A549 (cell line): ENCODE data around the gene PARD6A. TPM values are rescaled to one million over a fixed set of nuclear protein-coding genes. Genes with fewer than 3 reads are reported as not detected.

Source experiments
- ATAC-seq, 2 experiments: fragments of 200-7000 bp in 1 of 2; fragments of >200 bp in 1 of 2; cut with Nextera tagmentation in 1 of 2; cut with Tn5 transposase in 1 of 2; 3 replicates each; pipeline versions ENCODE4 v1.8.0 to v1.9.1; 2018 to 2020; ENCODE audit warnings: mild to moderate bottlenecking in 1 of 2, moderate library complexity in 1 of 2
- CTCF ChIA-PET: fragments of 300-600 bp; sonication (Branson Sonifier 250); formaldehyde crosslinking; extraction: SDS; loops from one replicate; lab custom pipeline; 2021; ENCODE audit warnings: antibody characterized with exemption, inconsistent platforms; lab: Yijun Ruan, JAX
- POLR2A ChIA-PET: fragments of 350-600 bp; formaldehyde crosslinking; extraction: SDS; loops from one replicate; lab custom pipeline; 2021; ENCODE audit warnings: antibody characterized with exemption, inconsistent platforms; lab: Yijun Ruan, JAX
- DNase-seq, 2 experiments: peaks; one replicate each; pipeline versions ENCODE4 v3.0.0 to v3.0.0-alpha.2; 2011 to 2016; ENCODE audit warnings: low read depth in 1 of 2, low spot score in 1 of 2
- FAIRE-seq: peaks from 2 replicates; lab custom pipeline; 2011; peaks lifted over from hg19 to GRCh38; lab: Jason Lieb, UNC
- H3K27ac ChIP-seq, 2 experiments: fragments of >200 bp; sonication (Bioruptor Twin); formaldehyde crosslinking; 3 replicates each; pipeline ENCODE4 v1.5.1; 2016 to 2017
- H3K4me1 ChIP-seq: fragments of >200 bp; sonication (Bioruptor Twin); formaldehyde crosslinking; 3 replicates; pipeline ENCODE4 v1.6.1; 2016
- H3K4me2 ChIP-seq: fragments of >200 bp; sonication (Bioruptor Twin); formaldehyde crosslinking; 3 replicates; pipeline ENCODE4 v1.6.1; 2016
- H3K4me3 ChIP-seq: fragments of >200 bp; sonication (Bioruptor Twin); formaldehyde crosslinking; 3 replicates; pipeline ENCODE4 v1.5.1; 2016
- H3K9me3 ChIP-seq: fragments of >200 bp; sonication (Bioruptor Twin); formaldehyde crosslinking; 3 replicates; pipeline ENCODE4 v1.6.1; 2016
- CHD2 ChIP-seq: fragments of 150-350 bp; IDR thresholded peaks from 2 replicates; pipeline ENCODE4 v1.6.1; 2014; ENCODE audit warnings: low read length; ENCODE audit not compliant: partially characterized antibody
- E2F6 ChIP-seq: IDR thresholded peaks from 2 replicates; pipeline ENCODE4 v1.6.1; 2012; ENCODE audit warnings: low read depth, borderline replicate concordance
- GATA3 ChIP-seq: IDR thresholded peaks from 2 replicates; pipeline ENCODE4 v1.6.1; 2012; ENCODE audit warnings: borderline replicate concordance
- HMGXB4 ChIP-seq: fragments of 250-450 bp; sonication (Bioruptor Pico); IDR thresholded peaks from 2 replicates; pipeline ENCODE4 v1.5.0; 2021; ENCODE audit warnings: mild to moderate bottlenecking, moderate library complexity, borderline replicate concordance
- HOXA7 ChIP-seq: fragments of 250-450 bp; sonication (Bioruptor Pico); IDR thresholded peaks from 2 replicates; pipeline ENCODE4 v1.5.0; 2020; ENCODE audit warnings: mild to moderate bottlenecking, moderate library complexity
- JUN ChIP-seq, 2 experiments: fragments of >200 bp; sonication (Bioruptor Twin); formaldehyde crosslinking; IDR thresholded peaks; 2 replicates in 1 of 2; 3 replicates in 1 of 2; pipeline ENCODE4 v1.6.1; 2016 to 2017
- JUNB ChIP-seq: fragments of >200 bp; sonication (Bioruptor Twin); formaldehyde crosslinking; IDR thresholded peaks from 2 replicates; pipeline ENCODE4 v1.6.1; 2016
- KDM1A ChIP-seq: fragments of 200-600 bp; sonication (generic); IDR thresholded peaks from 2 replicates; pipeline ENCODE4 v1.6.1; 2016; ENCODE audit warnings: low read depth, mild to moderate bottlenecking
- KDM5A ChIP-seq: fragments of 200-600 bp; sonication (generic); IDR thresholded peaks from 2 replicates; pipeline ENCODE4 v1.6.1; 2016; ENCODE audit warnings: antibody characterized with exemption, mild to moderate bottlenecking
- MAX ChIP-seq: IDR thresholded peaks from 2 replicates; pipeline ENCODE4 v1.6.1; 2012
- MYC ChIP-seq: IDR thresholded peaks from 2 replicates; pipeline ENCODE4 v1.6.1; 2012; ENCODE audit warnings: mild to moderate bottlenecking, inconsistent platforms, low read length, improper control_type of control experiment, borderline replicate concordance
- NR3C1 ChIP-seq: fragments of >200 bp; sonication (Bioruptor Twin); formaldehyde crosslinking; IDR thresholded peaks from 3 replicates; pipeline ENCODE4 v1.6.1; 2017
- RARB ChIP-seq: fragments of 250-450 bp; sonication (Bioruptor Pico); IDR thresholded peaks from 2 replicates; pipeline ENCODE4 v1.8.0; 2021; ENCODE audit warnings: mild to moderate bottlenecking, moderate library complexity
- RCOR1 ChIP-seq: fragments of 150-350 bp; IDR thresholded peaks from 2 replicates; pipeline ENCODE4 v1.6.1; 2014; ENCODE audit warnings: antibody characterized with exemption, low read length, low read depth
- RFX5 ChIP-seq: fragments of 450-650 bp; IDR thresholded peaks from 2 replicates; pipeline ENCODE4 v1.7.1; 2014; ENCODE audit warnings: antibody characterized with exemption, mild to moderate bottlenecking, moderate library complexity
- SMC3 ChIP-seq: fragments of >200 bp; sonication (Bioruptor Twin); formaldehyde crosslinking; IDR thresholded peaks from 3 replicates; pipeline ENCODE4 v1.6.1; 2018; ENCODE audit warnings: inconsistent platforms
- SREBF2 ChIP-seq: fragments of 450-650 bp; IDR thresholded peaks from 2 replicates; pipeline ENCODE4 v1.6.1; 2014; ENCODE audit warnings: mild to moderate bottlenecking, moderate library complexity
- TFCP2L1 ChIP-seq: fragments of 250-450 bp; sonication (Bioruptor Pico); IDR thresholded peaks from 2 replicates; pipeline ENCODE4 v1.5.0; 2021; ENCODE audit warnings: mild to moderate bottlenecking
- WGBS: methylation state at CpG from one replicate; pipeline ENCODE4 v1.1.6; 2017; ENCODE audit errors: missing lambda C conversion rate; 5-methylcytosine and 5-hydroxymethylcytosine counted together
- polyA plus RNA-seq, 4 experiments: library from polyadenylated mRNA; depleted of rRNA in 3 of 4; stranded (reverse); fragments of >200 nt; fragmentation: RNase III in 1 of 4; extraction: RNeasy Plus Mini Kit Qiagen cat#74134 plus additional on column Dnase treatment in 1 of 4; gene quantifications; 2 replicates in 3 of 4; 3 replicates in 1 of 4; pipeline ENCODE4 v1.2.3, GENCODE V29; 2011 to 2017
- TF ChIP-seq, protein P1 (sequence below): fragments of >200 bp; sonication (Bioruptor Twin); formaldehyde crosslinking; IDR thresholded peaks from 3 replicates; pipeline ENCODE4 v1.5.1; 2016
- TF ChIP-seq, protein P2 (sequence below): fragments of 150-350 bp; IDR thresholded peaks from 2 replicates; pipeline ENCODE4 v1.6.1; 2014; ENCODE audit warnings: low read depth, mild to moderate bottlenecking, low read length

PARD6A gene
- polyA plus RNA-seq, 2 of the 4 experiments (the other 2 are of a cell fraction) = 1.4 to 1.7 TPM

DNA sequence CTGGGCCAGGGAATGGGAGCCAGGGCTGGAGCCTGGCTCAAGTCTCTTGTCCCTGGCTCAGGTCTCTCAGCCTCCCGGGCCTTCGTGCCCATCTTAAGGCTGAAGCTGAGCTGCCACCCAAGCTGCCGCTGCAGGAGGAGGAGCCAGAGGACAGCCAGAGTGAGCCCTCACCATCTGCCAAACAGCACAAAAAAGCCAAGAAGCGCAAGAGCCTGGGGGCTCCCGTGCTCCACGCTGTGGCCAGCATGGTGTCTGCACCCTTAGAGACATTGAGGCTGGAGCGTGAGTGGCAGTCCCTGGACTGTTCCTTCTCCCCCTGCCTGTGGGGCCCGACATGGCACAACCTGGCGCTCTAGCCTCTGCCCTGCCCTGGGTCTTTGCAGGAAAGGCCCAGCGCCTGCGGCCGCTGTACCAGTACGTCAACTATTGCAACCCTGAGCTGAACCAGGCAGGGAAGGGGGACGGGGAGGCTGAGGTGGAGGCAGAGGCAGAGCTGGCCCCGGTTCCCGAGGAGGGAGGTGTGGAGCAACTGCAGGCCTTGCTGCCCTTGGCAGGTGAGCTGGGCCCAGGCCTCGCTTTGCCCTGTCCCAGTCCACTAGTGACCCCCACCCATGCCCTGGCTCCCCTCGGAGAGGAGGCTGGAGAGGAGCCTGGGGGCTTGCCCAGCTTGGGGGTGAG lies 7.2 kb downstream of the PARD6A start (continued):
- TF ChIP-seq, protein P1, sequence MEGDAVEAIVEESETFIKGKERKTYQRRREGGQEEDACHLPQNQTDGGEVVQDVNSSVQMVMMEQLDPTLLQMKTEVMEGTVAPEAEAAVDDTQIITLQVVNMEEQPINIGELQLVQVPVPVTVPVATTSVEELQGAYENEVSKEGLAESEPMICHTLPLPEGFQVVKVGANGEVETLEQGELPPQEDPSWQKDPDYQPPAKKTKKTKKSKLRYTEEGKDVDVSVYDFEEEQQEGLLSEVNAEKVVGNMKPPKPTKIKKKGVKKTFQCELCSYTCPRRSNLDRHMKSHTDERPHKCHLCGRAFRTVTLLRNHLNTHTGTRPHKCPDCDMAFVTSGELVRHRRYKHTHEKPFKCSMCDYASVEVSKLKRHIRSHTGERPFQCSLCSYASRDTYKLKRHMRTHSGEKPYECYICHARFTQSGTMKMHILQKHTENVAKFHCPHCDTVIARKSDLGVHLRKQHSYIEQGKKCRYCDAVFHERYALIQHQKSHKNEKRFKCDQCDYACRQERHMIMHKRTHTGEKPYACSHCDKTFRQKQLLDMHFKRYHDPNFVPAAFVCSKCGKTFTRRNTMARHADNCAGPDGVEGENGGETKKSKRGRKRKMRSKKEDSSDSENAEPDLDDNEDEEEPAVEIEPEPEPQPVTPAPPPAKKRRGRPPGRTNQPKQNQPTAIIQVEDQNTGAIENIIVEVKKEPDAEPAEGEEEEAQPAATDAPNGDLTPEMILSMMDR = peak; percentile 69
- peak; percentile 41; the same call in 1 of the 2 replicates for TF ChIP-seq MAX
- TF ChIP-seq, protein P2, sequence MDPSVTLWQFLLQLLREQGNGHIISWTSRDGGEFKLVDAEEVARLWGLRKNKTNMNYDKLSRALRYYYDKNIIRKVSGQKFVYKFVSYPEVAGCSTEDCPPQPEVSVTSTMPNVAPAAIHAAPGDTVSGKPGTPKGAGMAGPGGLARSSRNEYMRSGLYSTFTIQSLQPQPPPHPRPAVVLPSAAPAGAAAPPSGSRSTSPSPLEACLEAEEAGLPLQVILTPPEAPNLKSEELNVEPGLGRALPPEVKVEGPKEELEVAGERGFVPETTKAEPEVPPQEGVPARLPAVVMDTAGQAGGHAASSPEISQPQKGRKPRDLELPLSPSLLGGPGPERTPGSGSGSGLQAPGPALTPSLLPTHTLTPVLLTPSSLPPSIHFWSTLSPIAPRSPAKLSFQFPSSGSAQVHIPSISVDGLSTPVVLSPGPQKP = no peak
- TF ChIP-seq HOXA7 (CRISPR knock-in tag) = no peak
- no peak for TF ChIP-seq CHD2
- TF ChIP-seq RCOR1 = no peak
- no peak for TF ChIP-seq E2F6
- no peak for TF ChIP-seq RARB (CRISPR knock-in tag)
- no peak for TF ChIP-seq SREBF2
- TF ChIP-seq JUNB = no peak
- TF ChIP-seq GATA3 = no peak
- TF ChIP-seq JUN (IDR thresholded peaks at IDR 0.05) = no peak
- no peak for TF ChIP-seq KDM5A
- TF ChIP-seq TFCP2L1 (CRISPR knock-in tag) = no peak
- peak; percentile 88 for TF ChIP-seq SMC3
- no peak for TF ChIP-seq NR3C1

DNA sequence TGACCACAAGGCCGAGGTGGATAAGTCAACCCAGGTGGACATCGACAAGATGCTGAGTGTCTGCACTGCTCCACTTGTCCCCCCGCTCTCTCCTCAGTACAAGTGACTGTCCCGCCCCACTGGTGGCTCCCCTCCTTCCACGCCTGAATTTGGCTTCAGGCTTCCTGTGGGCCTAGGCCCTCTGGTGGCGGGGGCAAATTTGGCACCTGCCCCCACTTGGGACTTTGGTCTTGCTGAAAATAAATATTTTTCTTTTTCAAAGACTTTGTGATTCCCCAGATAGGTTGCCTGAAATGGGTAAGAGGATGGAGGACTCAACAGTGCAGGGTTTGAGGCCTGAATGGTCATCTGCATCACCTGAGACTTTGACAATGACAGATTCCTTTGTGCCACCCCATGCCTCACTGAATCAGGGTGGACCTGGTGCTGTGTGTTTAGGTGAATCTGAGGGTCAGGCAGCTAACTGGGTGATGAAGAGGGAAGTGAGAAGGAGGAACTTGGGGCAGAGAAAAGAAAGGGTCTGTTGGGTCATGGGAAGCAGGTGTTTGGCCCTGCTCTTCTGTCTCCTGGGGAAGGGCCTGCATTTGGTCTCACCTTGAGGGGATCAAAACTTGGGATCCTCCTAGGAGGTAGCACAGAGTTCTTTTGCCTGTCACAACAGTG lies 7.9 kb downstream of the PARD6A start:
- ATAC-seq (no peak), FAIRE-seq (no peak)
- POLR2A ChIA-PET = interaction anchor here (0.6 kb wide), 1 partner anchor 28 kb away, joined by 3 read pairs; no protein-coding TSS in a partner anchor

More for the DNA sequence above, 7.9 kb downstream of the PARD6A start:
- TF ChIP-seq RFX5 (no peak), CHD2 (no peak), KDM1A (no peak), HMGXB4 (CRISPR knock-in tag) (no peak), MYC (no peak), HOXA7 (CRISPR knock-in tag) (no peak), MAX (no peak)
- 96% methylated on average over 6 of the region's 6 CpGs for WGBS
- no peak overlapping the region for H3K4me2 ChIP-seq
- H3K4me3 ChIP-seq = no peak overlapping the region
- no peaks in the 10 kb centered on the region for H3K9me3 ChIP-seq
- CTCF ChIA-PET = interaction anchor here (0.6 to 16.7 kb wide), 34 partner anchors 8 to 218 kb away, joined by 3 to 174 read pairs (median 4); partner anchors contain the start of genes ACD, CARMIL2, CTCF and GFOD2
- no peak for DNase-seq
- H3K4me1 ChIP-seq = peaks cover 17% of the 10 kb centered on the region
- H3K27ac ChIP-seq = peak overlapping the region in 1 of 2 experiments; percentile 55; a peak in 1 of 6 replicates
